Activated naive CD4-positive, alpha-beta T cell treated with anti-CD3 and anti-CD28 coated beads, Interleukin-2, amount 10 ng/mL, durations not matched to agents 7 days and 5 days (primary cell): ENCODE data around the gene RNF220.
"Not testable (repeated sequence)": the region's sequence is repeated elsewhere in the genome, so short reads cannot be mapped to it uniquely, and the experiment has no call there.

ENCODE experiments used
- CTCF ChIA-PET: fragments of 350-600 bp; sonication (Branson Sonifier 250); formaldehyde crosslinking; loops from one replicate; lab custom pipeline; 2021; ENCODE audit warnings: antibody characterized with exemption; lab: Charles Lee
- DNase-seq: peaks from one replicate; pipeline ENCODE4 v3.0.0-alpha.2; 2020
- H3K27ac Mint-ChIP-seq: one replicate; pipeline ENCODE4 v1.8.0; 2021; ENCODE audit warnings: mild to moderate bottlenecking, moderate library complexity, mixed read lengths
- H3K27me3 Mint-ChIP-seq: one replicate; pipeline ENCODE4 v1.8.0; 2021; ENCODE audit warnings: mild to moderate bottlenecking, mixed read lengths
- H3K36me3 Mint-ChIP-seq: one replicate; pipeline ENCODE4 v1.8.0; 2021; ENCODE audit warnings: mixed read lengths
- H3K4me1 Mint-ChIP-seq: one replicate; pipeline ENCODE4 v1.8.0; 2021; ENCODE audit warnings: mixed read lengths
- H3K4me3 Mint-ChIP-seq: one replicate; pipeline ENCODE4 v1.8.0; 2021; ENCODE audit warnings: mild to moderate bottlenecking, moderate library complexity, mixed read lengths
- H3K9me3 Mint-ChIP-seq: one replicate; pipeline ENCODE4 v1.8.0; 2021; ENCODE audit warnings: mixed read lengths

RNF220 gene

DNA sequence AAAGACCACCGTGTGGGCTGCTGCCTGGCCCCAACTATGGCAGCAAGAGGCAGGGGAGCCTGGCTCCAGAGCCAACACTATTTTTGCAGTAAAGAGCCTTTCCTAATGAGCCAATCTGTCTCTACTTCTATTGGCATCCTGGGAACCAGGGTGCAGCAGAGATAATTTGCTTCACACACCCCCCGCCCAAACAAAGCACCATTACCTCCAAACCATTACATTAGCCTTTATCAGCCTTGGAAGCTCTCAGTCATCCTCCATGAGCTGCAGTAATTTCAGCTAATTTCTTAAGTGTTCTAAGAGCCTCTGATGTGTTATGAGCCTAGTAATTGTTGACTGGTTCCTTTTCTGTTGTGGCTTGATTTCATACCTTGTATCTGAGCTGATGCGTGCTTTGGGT lies 291.0 kb downstream of the RNF220 start:
- CTCF ChIA-PET: interaction anchor here (0.8 to 1.7 kb wide), 5 partner anchors 14 to 41 kb away, joined by 3 to 6 read pairs (median 3); partner anchors contain the start of gene RNU5D-1
- Mint-ChIP-seq H3K4me3 (no peak overlapping the region), H3K9me3 (no peaks in the 10 kb centered on the region), H3K27me3 (peaks cover 8% of the 10 kb centered on the region), H3K36me3 (peaks cover 1% of the 10 kb centered on the region), H3K4me1 (peaks cover 15% of the 10 kb centered on the region), H3K27ac (no peak overlapping the region)
- no peak for DNase-seq

DNA sequence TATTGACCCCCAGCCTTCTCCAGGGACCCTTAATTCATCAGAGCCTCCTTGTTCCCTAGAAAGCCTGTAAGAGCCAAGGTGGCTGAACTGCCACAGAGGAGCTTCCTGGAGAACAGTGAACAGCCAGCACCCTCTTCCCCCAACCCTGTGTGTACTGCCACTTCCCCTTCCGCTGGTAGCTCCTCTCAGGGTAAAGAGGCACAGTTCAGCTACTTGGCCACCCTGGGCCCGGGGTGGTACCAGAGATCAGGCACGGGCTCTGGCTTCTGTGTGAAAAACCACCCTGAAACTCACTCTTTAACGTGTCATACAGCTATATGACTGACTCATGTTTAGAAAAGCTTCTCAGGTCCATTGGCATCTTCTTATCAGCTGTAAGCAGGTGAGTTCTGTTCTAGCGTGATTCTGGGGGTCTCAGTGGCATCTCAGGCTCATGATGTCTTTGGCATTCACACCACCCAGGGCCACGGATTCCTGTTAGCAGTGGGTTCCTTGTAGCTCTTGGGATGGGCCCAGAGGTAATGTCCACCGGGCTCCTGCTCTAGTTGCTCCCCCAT lies 291.8 kb downstream of the RNF220 start:
- no peaks in the 10 kb centered on the region for H3K9me3 Mint-ChIP-seq
- H3K27me3 Mint-ChIP-seq: peaks cover 3% of the 10 kb centered on the region
- H3K4me1 Mint-ChIP-seq: peaks cover 15% of the 10 kb centered on the region
- H3K36me3 Mint-ChIP-seq: peaks cover 1% of the 10 kb centered on the region
- H3K27ac Mint-ChIP-seq: peak overlapping the region; percentile 63
- DNase-seq: peak; percentile 61
- no peak overlapping the region for H3K4me3 Mint-ChIP-seq
- CTCF ChIA-PET: interaction anchor here (1.0 to 2.0 kb wide), 6 partner anchors 10 to 44 kb away, joined by 3 to 9 read pairs (median 5); partner anchors contain the start of gene RNU5D-1

DNA sequence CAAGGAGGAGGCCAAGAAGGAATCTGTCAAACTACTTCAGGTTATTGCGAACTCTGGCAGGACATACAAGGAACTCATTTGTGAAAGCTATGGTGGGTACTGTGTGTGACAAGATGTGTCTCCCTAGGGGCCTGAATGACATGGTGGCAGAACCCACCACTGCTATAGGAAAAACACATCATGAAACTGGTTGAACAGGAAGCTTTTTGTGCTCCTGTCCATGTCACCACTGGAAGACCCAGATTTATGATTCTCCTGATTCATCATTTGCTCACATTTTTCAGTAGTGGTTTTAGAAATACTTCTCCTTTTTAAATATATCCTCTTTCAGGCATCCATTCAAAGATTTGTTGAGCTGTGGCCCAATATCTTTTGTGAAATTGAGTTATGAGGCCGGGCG lies 293.1 kb downstream of the RNF220 start:
- Mint-ChIP-seq H3K9me3 (no peaks in the 10 kb centered on the region), H3K27ac (no peak overlapping the region), H3K4me1 (peaks cover 15% of the 10 kb centered on the region), H3K4me3 (no peak overlapping the region), H3K36me3 (peaks cover 1% of the 10 kb centered on the region), H3K27me3 (peaks cover 3% of the 10 kb centered on the region)
- no peak for DNase-seq
- CTCF ChIA-PET: interaction anchor here (2.0 kb wide), 2 partner anchors 9 to 45 kb away, joined by 7 to 9 read pairs; no protein-coding TSS in a partner anchor

GRCh38 chr1:44699375-44699774 lies 294.3 kb downstream of the RNF220 start:
- peaks cover 15% of the 10 kb centered on the region for H3K4me1 Mint-ChIP-seq
- not testable (repeated sequence) for H3K4me3 Mint-ChIP-seq, H3K9me3 Mint-ChIP-seq, DNase-seq, H3K27me3 Mint-ChIP-seq, H3K27ac Mint-ChIP-seq, H3K36me3 Mint-ChIP-seq
- CTCF ChIA-PET: interaction anchor here (2.0 kb wide), 1 partner anchor 47 kb away, joined by 7 read pairs; no protein-coding TSS in a partner anchor

DNA sequence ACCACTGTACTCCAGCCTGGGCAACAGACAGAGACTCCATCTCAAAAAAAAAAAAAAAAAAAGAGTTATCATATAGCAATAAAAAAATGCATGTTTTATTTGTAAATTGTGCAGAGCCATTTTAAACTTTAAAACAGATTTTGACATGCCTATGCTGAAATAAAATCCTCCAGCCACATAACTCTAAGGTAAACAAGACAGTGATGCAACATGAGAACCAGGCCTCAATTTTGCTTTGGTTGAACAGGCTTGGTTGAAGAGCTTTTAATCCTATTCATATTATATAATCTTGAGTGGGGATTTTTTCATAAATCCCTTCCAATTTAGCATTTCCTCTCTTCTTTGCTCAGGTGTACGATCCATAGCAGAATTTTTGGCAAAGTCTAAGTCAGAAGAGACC lies 295.5 kb downstream of the RNF220 start:
- peaks cover 1% of the 10 kb centered on the region for H3K36me3 Mint-ChIP-seq
- no peak overlapping the region for H3K27ac Mint-ChIP-seq
- no peak for DNase-seq
- H3K4me3 Mint-ChIP-seq: no peak overlapping the region
- no peaks in the 10 kb centered on the region for H3K9me3 Mint-ChIP-seq
- H3K4me1 Mint-ChIP-seq: peaks cover 15% of the 10 kb centered on the region
- CTCF ChIA-PET: interaction anchor here (2.0 kb wide), 1 partner anchor 48 kb away, joined by 7 read pairs; no protein-coding TSS in a partner anchor
- peaks cover 3% of the 10 kb centered on the region for H3K27me3 Mint-ChIP-seq

GRCh38 chr1:44701141-44701573 lies 296.1 kb downstream of the RNF220 start:
- peaks cover 15% of the 10 kb centered on the region for H3K4me1 Mint-ChIP-seq
- no peak overlapping the region for H3K27ac Mint-ChIP-seq
- DNase-seq: no peak
- no peak overlapping the region for H3K4me3 Mint-ChIP-seq
- peaks cover 1% of the 10 kb centered on the region for H3K36me3 Mint-ChIP-seq
- H3K9me3 Mint-ChIP-seq: no peaks in the 10 kb centered on the region
- H3K27me3 Mint-ChIP-seq: peaks cover 3% of the 10 kb centered on the region
- CTCF ChIA-PET: interaction anchor here (2.0 kb wide), 1 partner anchor 48 kb away, joined by 7 read pairs; no protein-coding TSS in a partner anchor
